ENCODE data around the gene C3orf70. TPM values are rescaled to one million over a fixed set of nuclear protein-coding genes. Genes with fewer than 3 reads are reported as not detected.

The C3orf70 gene, protein sequence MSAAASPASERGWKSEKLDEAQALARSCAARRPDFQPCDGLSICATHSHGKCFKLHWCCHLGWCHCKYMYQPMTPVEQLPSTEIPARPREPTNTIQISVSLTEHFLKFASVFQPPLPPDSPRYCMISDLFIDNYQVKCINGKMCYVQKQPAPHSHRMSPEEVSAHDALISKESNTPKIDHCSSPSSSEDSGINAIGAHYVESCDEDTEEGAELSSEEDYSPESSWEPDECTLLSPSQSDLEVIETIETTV
- total RNA-seq: 0.46 and 1.6 TPM in 2 replicates

DNA sequence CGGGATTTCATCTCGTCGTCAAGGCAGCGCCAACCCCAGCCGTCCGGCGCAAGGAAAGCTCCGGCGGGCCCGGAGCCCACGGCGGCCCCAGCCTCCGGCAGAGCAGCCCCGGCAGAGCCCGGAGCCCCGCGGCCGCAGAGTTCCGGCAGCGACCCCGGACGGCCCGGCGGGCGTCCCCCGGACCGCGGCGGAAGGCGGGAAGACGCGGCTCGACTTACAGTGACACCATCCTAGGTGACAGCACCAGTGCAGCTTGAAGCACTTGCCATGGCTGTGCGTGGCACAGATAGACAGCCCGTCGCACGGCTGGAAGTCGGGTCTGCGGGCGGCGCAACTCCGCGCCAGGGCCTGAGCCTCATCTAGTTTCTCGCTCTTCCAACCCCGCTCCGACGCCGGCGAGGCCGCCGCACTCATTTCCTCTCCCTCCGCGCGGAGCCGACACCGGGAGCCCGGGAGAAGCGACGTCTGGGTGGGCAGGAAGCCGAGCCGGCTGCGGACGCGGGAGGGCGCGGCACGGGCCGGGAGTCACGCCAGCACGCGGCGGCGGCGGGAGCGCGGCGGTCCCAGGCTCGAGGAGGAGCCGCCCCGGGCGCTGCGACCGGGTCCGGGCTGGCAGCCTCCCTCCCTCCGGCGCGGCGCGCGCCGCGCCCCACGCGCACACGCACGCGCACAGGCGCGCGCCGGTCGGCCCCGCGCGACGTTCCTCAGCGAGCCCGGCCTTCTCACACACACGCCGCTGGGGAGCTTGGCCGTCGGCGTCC is at the start of gene C3orf70:
C3orf70 (minus strand) TSS at position 651 of the 761 bp plus-strand sequence; CDS start at position 414, 237 bp downstream.

Other genes with a start within 250 kb of the C3orf70 start
- 4.0 and 6.4 TPM in 2 replicates for gene EHHADH, start 101.0 kb upstream of the C3orf70 start, total RNA-seq
- 15.5 and 17.1 TPM in 2 replicates for gene MAP3K13, start 210.1 kb upstream of the C3orf70 start, total RNA-seq